CD4-positive, alpha-beta T cell treated with Interleukin-4 for 4 hours (primary cell): ENCODE data around the gene ARHGAP8.
"Not testable (repeated sequence)": the region's sequence is repeated elsewhere in the genome, so short reads cannot be mapped to it uniquely, and the experiment has no call there.

Experiments
- DNase-seq: peaks from one replicate; pipeline ENCODE4 v3.0.0-alpha.2; 2020

ARHGAP8 gene

GRCh38 chr22:44776605-44777363 is 24.4 kb downstream of the ARHGAP8 start:
- DNase-seq, result no peak

- DNase-seq, result no peak
Measured at GRCh38 chr22:44777364-44777755, 25.0 kb downstream of the ARHGAP8 start.

- no peak for DNase-seq
Measured at GRCh38 chr22:44780876-44781449, 28.6 kb downstream of the ARHGAP8 start.

- DNase-seq, result no peak
Measured at GRCh38 chr22:44782363-44782963, 30.1 kb downstream of the ARHGAP8 start.

GRCh38 chr22:44783091-44783490 is 30.7 kb downstream of the ARHGAP8 start:
- DNase-seq, result no peak

GRCh38 chr22:44783581-44783980 is 31.2 kb downstream of the ARHGAP8 start:
- DNase-seq, result no peak

- DNase-seq, result no peak
Measured at GRCh38 chr22:44786136-44786535, 33.8 kb downstream of the ARHGAP8 start.

GRCh38 chr22:44786610-44787009 is 34.2 kb downstream of the ARHGAP8 start:
- DNase-seq, result no peak

- DNase-seq, result no peak
Measured at GRCh38 chr22:44787832-44788231, 35.5 kb downstream of the ARHGAP8 start.

- DNase-seq, result no peak
Measured at GRCh38 chr22:44793106-44793505, 40.7 kb downstream of the ARHGAP8 start.

GRCh38 chr22:44793506-44794172 is 41.3 kb downstream of the ARHGAP8 start:
- DNase-seq, result no peak

GRCh38 chr22:44795701-44796630 is 43.6 kb downstream of the ARHGAP8 start:
- DNase-seq, result no peak

GRCh38 chr22:44797181-44797725 is 44.9 kb downstream of the ARHGAP8 start:
- DNase-seq, result no peak

- DNase-seq, result no peak
Measured at GRCh38 chr22:44799077-44799945, 46.9 kb downstream of the ARHGAP8 start.

GRCh38 chr22:44799946-44800634 is 47.7 kb downstream of the ARHGAP8 start:
- not testable (repeated sequence) for DNase-seq

GRCh38 chr22:44801476-44801875 is 49.1 kb downstream of the ARHGAP8 start:
- DNase-seq, result no peak

- DNase-seq, result no peak
Measured at GRCh38 chr22:44802071-44802700, 49.8 kb downstream of the ARHGAP8 start.

- DNase-seq, result no peak
Measured at GRCh38 chr22:44802956-44803355, 50.6 kb downstream of the ARHGAP8 start.

GRCh38 chr22:44804327-44804726 is 52.0 kb downstream of the ARHGAP8 start:
- DNase-seq, result no peak

GRCh38 chr22:44805711-44806110 is 53.3 kb downstream of the ARHGAP8 start:
- no peak for DNase-seq
